Cardiac muscle cell (in vitro differentiated cells and primary cell): ENCODE results near the gene PDIA4. TPM values are rescaled to one million over a fixed set of nuclear protein-coding genes. Genes with fewer than 3 reads are reported as not detected.
A peak's percentile ranks its signal among the peaks of the same experiment; 100 is the strongest.
"Not testable (repeated sequence)": the region's sequence is repeated elsewhere in the genome, so short reads cannot be mapped to it uniquely, and the experiment has no call there.

ENCODE experiments used
- DNase-seq, 2 donors: peaks; one replicate each; pipeline versions ENCODE4 v3.0.0 to v3.0.0-alpha.2; 2010 to 2017; ENCODE audit warnings: low read depth in 1 of 2, low spot score in 1 of 2
- H3K27ac ChIP-seq: fragments of 200-600 bp; sonication (generic); 2 replicates; pipeline ENCODE4 v1.5.1; 2016
- H3K27me3 ChIP-seq: fragments of 200-600 bp; sonication (generic); 2 replicates; pipeline ENCODE4 v1.6.0; 2016; ENCODE audit warnings: control low read depth
- H3K36me3 ChIP-seq: fragments of 200-600 bp; sonication (generic); 2 replicates; pipeline ENCODE4 v1.5.1; 2016; ENCODE audit warnings: control low read depth
- H3K4me1 ChIP-seq: fragments of 200-600 bp; sonication (generic); 2 replicates; pipeline ENCODE4 v1.8.1; 2017; ENCODE audit warnings: low read depth, mild to moderate bottlenecking, mixed run types
- H3K4me3 ChIP-seq: fragments of 200-600 bp; sonication (generic); 2 replicates; pipeline ENCODE4 v1.5.1; 2016; ENCODE audit warnings: mild to moderate bottlenecking
- H3K9me3 ChIP-seq: fragments of 200-600 bp; sonication (generic); 2 replicates; pipeline ENCODE4 v1.5.1; 2017; ENCODE audit warnings: low read depth, mild to moderate bottlenecking, control low read depth
- CTCF ChIP-seq: IDR thresholded peaks from 2 replicates; pipeline ENCODE4 v1.5.1; 2012; ENCODE audit warnings: low read depth, mild to moderate bottlenecking, low read length
- polyA plus RNA-seq: library from polyadenylated mRNA; unstranded; fragments of >200 nt; fragmentation: Nextera tagmentation; extraction: Ambion mirVana; gene quantifications from 2 replicates; pipeline ENCODE4 v1.2.1, GENCODE V29; 2016
- total RNA-seq: library from RNA; depleted of rRNA; stranded (reverse); fragments of >200 nt; gene quantifications from 2 replicates; pipeline ENCODE4 v1.2.3, GENCODE V29; 2016

Gene PDIA4
- total and polyA plus RNA-seq, 2 experiments from 2014 or later = 150 to 367 TPM

GRCh38 chr7:149071641-149072437 is 43.5 kb upstream of the PDIA4 start:
- no peak overlapping the region for H3K4me3 ChIP-seq
- TF ChIP-seq CTCF = peak; percentile 10
- H3K27me3 ChIP-seq = no peaks in the 10 kb centered on the region
- no peak overlapping the region for H3K27ac ChIP-seq
- DNase-seq = peak in 1 of 2 donors; percentile 58
- H3K36me3 ChIP-seq = peaks cover 8% of the 10 kb centered on the region
- no peaks in the 10 kb centered on the region for H3K4me1 ChIP-seq
- no peaks in the 10 kb centered on the region for H3K9me3 ChIP-seq

GRCh38 chr7:149071182-149071635 is 42.9 kb upstream of the PDIA4 start:
- peaks cover 6% of the 10 kb centered on the region for H3K36me3 ChIP-seq
- H3K4me3 ChIP-seq = no peak overlapping the region
- no peaks in the 10 kb centered on the region for H3K27me3 ChIP-seq
- no peaks in the 10 kb centered on the region for H3K9me3 ChIP-seq
- TF ChIP-seq CTCF = no peak
- no peak overlapping the region for H3K27ac ChIP-seq
- no peak for DNase-seq
- no peaks in the 10 kb centered on the region for H3K4me1 ChIP-seq

- no peak for DNase-seq
- Histone ChIP-seq H3K4me3 (no peak overlapping the region), H3K4me1 (no peaks in the 10 kb centered on the region), H3K9me3 (no peaks in the 10 kb centered on the region), H3K27me3 (no peaks in the 10 kb centered on the region), H3K27ac (no peak overlapping the region), H3K36me3 (peaks cover 6% of the 10 kb centered on the region)
- no peak for TF ChIP-seq CTCF
Measured at GRCh38 chr7:149070372-149071125, 42.2 kb upstream of the PDIA4 start.

- Histone ChIP-seq H3K27me3 (no peaks in the 10 kb centered on the region), H3K4me1 (no peaks in the 10 kb centered on the region), H3K9me3 (no peaks in the 10 kb centered on the region), H3K4me3 (no peak overlapping the region), H3K36me3 (peaks cover 6% of the 10 kb centered on the region), H3K27ac (no peak overlapping the region)
- no peak for TF ChIP-seq CTCF
- DNase-seq = no peak
Measured at GRCh38 chr7:149067869-149068268, 39.6 kb upstream of the PDIA4 start.

- H3K4me3 ChIP-seq = no peak overlapping the region
- no peak for TF ChIP-seq CTCF
- H3K36me3 ChIP-seq = peaks cover 3% of the 10 kb centered on the region
Measured at GRCh38 chr7:149063476-149063875, 35.2 kb upstream of the PDIA4 start.

GRCh38 chr7:149062217-149062899 is 34.1 kb upstream of the PDIA4 start:
- not testable (repeated sequence) for H3K27ac ChIP-seq, DNase-seq, H3K4me1 ChIP-seq, H3K9me3 ChIP-seq, H3K27me3 ChIP-seq, H3K4me3 ChIP-seq, H3K36me3 ChIP-seq

More at GRCh38 chr7:149063476-149063875, 35.2 kb upstream of the PDIA4 start:
- Histone ChIP-seq H3K4me1 (no peaks in the 10 kb centered on the region), H3K27me3 (no peaks in the 10 kb centered on the region), H3K27ac (no peak overlapping the region), H3K9me3 (no peaks in the 10 kb centered on the region)
- DNase-seq = no peak
